Liver (tissue), 9 donors: ENCODE measurements around the gene HEATR5A. TPM values are rescaled to one million over a fixed set of nuclear protein-coding genes. Genes with fewer than 3 reads are reported as not detected.
A peak's percentile ranks its signal among the peaks of the same experiment; 100 is the strongest.

ENCODE experiments used
- DNase-seq: peaks from one replicate; pipeline ENCODE4 v3.0.0-alpha.2; 2017; ENCODE audit warnings: low spot score
- H3K27ac ChIP-seq, 2 donors: one replicate each; pipeline ENCODE4 v1.7.0; 2013; ENCODE audit warnings: inconsistent platforms in 2 of 2, low read length in 2 of 2, control low read depth in 1 of 2, low read depth in 1 of 2, mild to moderate bottlenecking in 1 of 2
- H3K27me3 ChIP-seq, 4 donors: one replicate each; pipeline versions ENCODE4 v1.6.1 to v1.7.0; 2013; ENCODE audit warnings: low read length in 3 of 4, inconsistent platforms in 1 of 4, mild to moderate bottlenecking in 1 of 4, moderate library complexity in 1 of 4; ENCODE audit not compliant: control insufficient read depth in 4 of 4, insufficient read depth in 4 of 4
- H3K36me3 ChIP-seq, 4 donors: one replicate each; pipeline versions ENCODE4 v1.6.1 to v1.7.0; 2013; ENCODE audit warnings: low read length in 3 of 4, mild to moderate bottlenecking in 3 of 4, low read depth in 1 of 4, moderate library complexity in 1 of 4; ENCODE audit not compliant: control insufficient read depth in 4 of 4, insufficient read depth in 3 of 4
- H3K4me1 ChIP-seq, 4 donors: one replicate each; pipeline versions ENCODE4 v1.6.1 to v1.7.0; 2013; ENCODE audit warnings: low read length in 3 of 4, mild to moderate bottlenecking in 3 of 4, moderate library complexity in 1 of 4; ENCODE audit not compliant: control insufficient read depth in 4 of 4, insufficient read depth in 4 of 4
- H3K4me3 ChIP-seq, 3 donors: one replicate each; pipeline versions ENCODE4 v1.6.1 to v1.7.0; 2013; ENCODE audit warnings: low read length in 3 of 3, control low read depth in 1 of 3, low read depth in 1 of 3, mild to moderate bottlenecking in 1 of 3
- H3K9ac ChIP-seq, 2 donors: one replicate each; pipeline ENCODE4 v1.7.0; 2013; ENCODE audit warnings: low read length in 2 of 2, mild to moderate bottlenecking in 2 of 2, moderate library complexity in 2 of 2, control low read depth in 1 of 2, low read depth in 1 of 2
- H3K9me3 ChIP-seq, 4 donors: one replicate each; pipeline versions ENCODE4 v1.6.1 to v1.7.0; 2013; ENCODE audit warnings: low read length in 3 of 4; ENCODE audit not compliant: control insufficient read depth in 4 of 4
- FOXA1 ChIP-seq: IDR thresholded peaks from 2 replicates; pipeline ENCODE4 v1.6.1; 2016; ENCODE audit warnings: antibody characterized with exemption
- HNF4A ChIP-seq, 2 donors: conservative IDR thresholded peaks; 2 replicates each; pipeline ENCODE4 v1.6.1; 2016; ENCODE audit warnings: antibody characterized with exemption in 2 of 2, mild to moderate bottlenecking in 2 of 2
- HNF4G ChIP-seq: IDR thresholded peaks from 2 replicates; pipeline ENCODE4 v1.6.1; 2016; ENCODE audit warnings: antibody characterized with exemption
- NR2F2 ChIP-seq: IDR thresholded peaks from 2 replicates; pipeline ENCODE4 v1.6.1; 2016; ENCODE audit warnings: antibody characterized with exemption
- RXRA ChIP-seq, 2 donors: IDR thresholded peaks; 2 replicates each; pipeline ENCODE4 v1.6.1; 2017 to 2018; ENCODE audit warnings: antibody characterized with exemption in 2 of 2, mild to moderate bottlenecking in 1 of 2
- SP1 ChIP-seq: IDR thresholded peaks from 2 replicates; pipeline ENCODE4 v1.6.1; 2018; ENCODE audit warnings: antibody characterized with exemption, mild to moderate bottlenecking
- TAF1 ChIP-seq: conservative IDR thresholded peaks from 2 replicates; pipeline ENCODE4 v1.6.1; 2016; ENCODE audit warnings: antibody characterized with exemption, mild to moderate bottlenecking
- YY1 ChIP-seq: IDR thresholded peaks from 2 replicates; pipeline ENCODE4 v1.6.1; 2016; ENCODE audit warnings: antibody characterized with exemption, mild to moderate bottlenecking
- WGBS: extraction: QIAGEN DNeasy Blood & Tissue Kit; methylation state at CpG from one replicate; pipeline ENCODE4 v1.1.7; 2013; 5-methylcytosine and 5-hydroxymethylcytosine counted together
- polyA plus RNA-seq, 2 donors: library from polyadenylated mRNA; stranded (reverse) in 1 of 2; unstranded in 1 of 2; fragments of 200-250 nt in 1 of 2; fragments of >200 nt in 1 of 2; fragmentation: Nextera tagmentation in 1 of 2; extraction: Ambion mirVana in 1 of 2; gene quantifications; one replicate each; pipeline versions ENCODE4 v1.2.1 to v1.2.3, GENCODE V29; 2013 to 2015
- total RNA-seq, 2 donors: library from RNA; depleted of rRNA; stranded (reverse); fragments of >200 nt; gene quantifications; one replicate each; pipeline ENCODE4 v1.2.3, GENCODE V29; 2014
- TF ChIP-seq, protein P1 (sequence below): IDR thresholded peaks from 2 replicates; pipeline ENCODE4 v1.6.1; 2016; ENCODE audit warnings: antibody characterized with exemption
- TF ChIP-seq, protein P2 (sequence below): IDR thresholded peaks from 2 replicates; pipeline ENCODE4 v1.6.1; 2016; ENCODE audit warnings: antibody characterized with exemption
- TF ChIP-seq, protein P3 (sequence below): IDR thresholded peaks from 2 replicates; pipeline ENCODE4 v1.6.1; 2016; ENCODE audit warnings: antibody characterized with exemption
- TF ChIP-seq, protein P4 (sequence below): IDR thresholded peaks from 2 replicates; pipeline ENCODE4 v1.6.1; 2016; ENCODE audit warnings: antibody characterized with exemption, mild to moderate bottlenecking
- donor health status: healthy.
- donor health status: healthy.
- donor health status: healthy.
- donor health status: healthy.
- donor health status: healthy.

The HEATR5A gene
- total and polyA plus RNA-seq, 4 donors, result 7.3 to 22.8 (median 10.1) TPM

DNA sequence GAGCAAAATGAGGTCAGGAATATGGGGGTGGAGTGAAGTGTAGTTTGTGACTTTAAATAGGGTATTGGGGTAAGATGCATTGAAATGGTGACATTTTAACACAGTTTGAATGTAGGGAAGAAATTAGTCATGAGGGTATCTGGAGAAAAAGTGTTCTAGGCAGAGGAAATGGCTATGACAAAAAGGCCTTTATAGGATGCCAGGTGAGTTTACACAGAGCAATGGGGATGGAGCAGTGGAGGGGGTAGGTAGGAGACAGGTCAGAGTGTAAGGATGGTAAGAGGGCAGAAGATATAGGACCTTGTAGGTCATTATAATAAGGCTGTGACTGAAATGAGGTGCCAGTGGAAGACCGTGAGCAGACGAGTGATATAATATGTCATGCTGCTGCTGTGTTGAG is 30.4 kb downstream of the HEATR5A start:
- Histone ChIP-seq H3K9ac (no peak overlapping the region), H3K4me1 (no peaks in the 10 kb centered on the region), H3K36me3 (peaks cover 8 to 23% (median 13%) of the 10 kb centered on the region in 4 donors), H3K27me3 (no peaks in the 10 kb centered on the region), H3K9me3 (no peaks in the 10 kb centered on the region), H3K4me3 (no peak overlapping the region), H3K27ac (no peak overlapping the region)
- no peak for DNase-seq
- 96% methylated on average over 2 of the region's 2 CpGs for WGBS
- TF ChIP-seq, protein P1, sequence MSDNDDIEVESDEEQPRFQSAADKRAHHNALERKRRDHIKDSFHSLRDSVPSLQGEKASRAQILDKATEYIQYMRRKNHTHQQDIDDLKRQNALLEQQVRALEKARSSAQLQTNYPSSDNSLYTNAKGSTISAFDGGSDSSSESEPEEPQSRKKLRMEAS, result no peak
- no peak for TF ChIP-seq TAF1
- no peak for TF ChIP-seq SP1
- TF ChIP-seq, protein P2, sequence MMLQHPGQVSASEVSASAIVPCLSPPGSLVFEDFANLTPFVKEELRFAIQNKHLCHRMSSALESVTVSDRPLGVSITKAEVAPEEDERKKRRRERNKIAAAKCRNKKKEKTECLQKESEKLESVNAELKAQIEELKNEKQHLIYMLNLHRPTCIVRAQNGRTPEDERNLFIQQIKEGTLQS, result no peak
- TF ChIP-seq FOXA1, result no peak
- no peak for TF ChIP-seq HNF4G
- TF ChIP-seq RXRA (IDR thresholded peaks at IDR 0.05), result no peak
- no peak for TF ChIP-seq YY1
- TF ChIP-seq NR2F2, result no peak
- TF ChIP-seq, protein P3, sequence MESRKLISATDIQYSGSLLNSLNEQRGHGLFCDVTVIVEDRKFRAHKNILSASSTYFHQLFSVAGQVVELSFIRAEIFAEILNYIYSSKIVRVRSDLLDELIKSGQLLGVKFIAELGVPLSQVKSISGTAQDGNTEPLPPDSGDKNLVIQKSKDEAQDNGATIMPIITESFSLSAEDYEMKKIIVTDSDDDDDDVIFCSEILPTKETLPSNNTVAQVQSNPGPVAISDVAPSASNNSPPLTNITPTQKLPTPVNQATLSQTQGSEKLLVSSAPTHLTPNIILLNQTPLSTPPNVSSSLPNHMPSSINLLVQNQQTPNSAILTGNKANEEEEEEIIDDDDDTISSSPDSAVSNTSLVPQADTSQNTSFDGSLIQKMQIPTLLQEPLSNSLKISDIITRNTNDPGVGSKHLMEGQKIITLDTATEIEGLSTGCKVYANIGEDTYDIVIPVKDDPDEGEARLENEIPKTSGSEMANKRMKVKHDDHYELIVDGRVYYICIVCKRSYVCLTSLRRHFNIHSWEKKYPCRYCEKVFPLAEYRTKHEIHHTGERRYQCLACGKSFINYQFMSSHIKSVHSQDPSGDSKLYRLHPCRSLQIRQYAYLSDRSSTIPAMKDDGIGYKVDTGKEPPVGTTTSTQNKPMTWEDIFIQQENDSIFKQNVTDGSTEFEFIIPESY, result no peak
- no peak for TF ChIP-seq HNF4A (conservative IDR thresholded peaks at IDR 0.05)
- TF ChIP-seq, protein P4, sequence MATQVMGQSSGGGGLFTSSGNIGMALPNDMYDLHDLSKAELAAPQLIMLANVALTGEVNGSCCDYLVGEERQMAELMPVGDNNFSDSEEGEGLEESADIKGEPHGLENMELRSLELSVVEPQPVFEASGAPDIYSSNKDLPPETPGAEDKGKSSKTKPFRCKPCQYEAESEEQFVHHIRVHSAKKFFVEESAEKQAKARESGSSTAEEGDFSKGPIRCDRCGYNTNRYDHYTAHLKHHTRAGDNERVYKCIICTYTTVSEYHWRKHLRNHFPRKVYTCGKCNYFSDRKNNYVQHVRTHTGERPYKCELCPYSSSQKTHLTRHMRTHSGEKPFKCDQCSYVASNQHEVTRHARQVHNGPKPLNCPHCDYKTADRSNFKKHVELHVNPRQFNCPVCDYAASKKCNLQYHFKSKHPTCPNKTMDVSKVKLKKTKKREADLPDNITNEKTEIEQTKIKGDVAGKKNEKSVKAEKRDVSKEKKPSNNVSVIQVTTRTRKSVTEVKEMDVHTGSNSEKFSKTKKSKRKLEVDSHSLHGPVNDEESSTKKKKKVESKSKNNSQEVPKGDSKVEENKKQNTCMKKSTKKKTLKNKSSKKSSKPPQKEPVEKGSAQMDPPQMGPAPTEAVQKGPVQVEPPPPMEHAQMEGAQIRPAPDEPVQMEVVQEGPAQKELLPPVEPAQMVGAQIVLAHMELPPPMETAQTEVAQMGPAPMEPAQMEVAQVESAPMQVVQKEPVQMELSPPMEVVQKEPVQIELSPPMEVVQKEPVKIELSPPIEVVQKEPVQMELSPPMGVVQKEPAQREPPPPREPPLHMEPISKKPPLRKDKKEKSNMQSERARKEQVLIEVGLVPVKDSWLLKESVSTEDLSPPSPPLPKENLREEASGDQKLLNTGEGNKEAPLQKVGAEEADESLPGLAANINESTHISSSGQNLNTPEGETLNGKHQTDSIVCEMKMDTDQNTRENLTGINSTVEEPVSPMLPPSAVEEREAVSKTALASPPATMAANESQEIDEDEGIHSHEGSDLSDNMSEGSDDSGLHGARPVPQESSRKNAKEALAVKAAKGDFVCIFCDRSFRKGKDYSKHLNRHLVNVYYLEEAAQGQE, result no peak

DNA sequence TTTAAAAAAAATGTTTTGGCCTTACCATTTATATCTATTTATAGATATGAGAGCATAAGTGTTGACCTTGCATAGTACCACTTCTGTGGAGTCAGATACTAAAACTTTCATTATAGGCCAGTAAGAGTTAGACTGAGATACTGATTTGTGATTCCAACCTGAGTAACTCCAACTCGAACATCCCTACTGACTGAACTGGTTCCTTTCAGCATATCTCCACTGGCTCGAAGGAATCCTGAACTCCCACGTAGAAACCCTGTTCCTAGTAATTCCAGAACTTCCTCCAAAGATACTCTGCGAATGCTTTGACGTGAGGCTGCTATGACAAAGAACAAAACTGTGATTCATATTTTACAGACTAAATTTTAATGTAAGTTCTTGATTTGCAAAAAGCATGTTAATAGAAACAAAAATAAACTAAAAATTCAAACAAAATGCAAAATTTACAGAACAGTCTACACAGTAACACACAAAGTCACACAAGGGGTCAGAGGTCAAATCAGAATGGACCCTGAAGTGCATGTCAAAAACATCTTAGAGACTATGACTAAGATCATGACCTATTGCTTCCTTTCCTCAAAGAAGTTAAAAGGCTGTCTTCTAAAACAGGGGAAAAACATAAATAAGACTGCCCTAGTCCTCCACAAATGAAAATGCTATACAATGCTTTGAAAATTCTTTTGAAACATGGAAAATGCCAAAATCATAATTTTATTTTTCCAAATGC is 31.5 kb downstream of the HEATR5A start:
- Histone ChIP-seq H3K9ac (no peak overlapping the region), H3K36me3 (peaks cover 3 to 17% (median 12%) of the 10 kb centered on the region in 4 donors), H3K4me1 (no peaks in the 10 kb centered on the region), H3K9me3 (no peaks in the 10 kb centered on the region), H3K27me3 (no peaks in the 10 kb centered on the region), H3K4me3 (no peak overlapping the region), H3K27ac (no peak overlapping the region)
- TF ChIP-seq, protein P3, result no peak
- peak; percentile 74 for TF ChIP-seq NR2F2
- WGBS, result 84% methylated on average over 5 of the region's 5 CpGs
- no peak for DNase-seq
